HEK293 (cell line): ENCODE results near the gene PHLDB3.

Experiments used
- BCL6B ChIP-seq: fragments of 450-650 bp; formaldehyde crosslinking; IDR thresholded peaks from 2 replicates; pipeline ENCODE4 v1.5.1; 2017; ENCODE audit warnings: missing biosample characterization, missing genetic modification characterization
- GLI4 ChIP-seq: fragments of 450-650 bp; formaldehyde crosslinking; IDR thresholded peaks from 2 replicates; pipeline ENCODE4 v1.5.1; 2016; ENCODE audit warnings: missing biosample characterization, missing genetic modification characterization
- HIC1 ChIP-seq: fragments of 450-650 bp; formaldehyde crosslinking; IDR thresholded peaks from 2 replicates; pipeline ENCODE4 v1.5.1; 2016; ENCODE audit warnings: missing biosample characterization, missing genetic modification characterization
- HOXA7 ChIP-seq: sonication (generic); formaldehyde crosslinking; IDR thresholded peaks from 2 replicates; pipeline ENCODE4 v1.8.1; 2022; ENCODE audit warnings: missing genetic modification reagents, borderline replicate concordance
- HOXC10 ChIP-seq: sonication (generic); formaldehyde crosslinking; IDR thresholded peaks from 2 replicates; pipeline ENCODE4 v1.8.1; 2023; ENCODE audit warnings: mild to moderate bottlenecking, missing genetic modification reagents
- KLF16 ChIP-seq: fragments of 450-650 bp; formaldehyde crosslinking; IDR thresholded peaks from 2 replicates; pipeline ENCODE4 v1.5.1; 2017; ENCODE audit warnings: missing biosample characterization, missing genetic modification characterization
- OSR2 ChIP-seq: fragments of 450-650 bp; formaldehyde crosslinking; IDR thresholded peaks from 2 replicates; pipeline ENCODE4 v1.5.1; 2016; ENCODE audit warnings: missing biosample characterization, missing genetic modification characterization
- PRDM1 ChIP-seq: fragments of 450-650 bp; formaldehyde crosslinking; IDR thresholded peaks from 2 replicates; pipeline ENCODE4; 2016; ENCODE audit warnings: missing biosample characterization, missing genetic modification characterization
- SP3 ChIP-seq: fragments of 450-650 bp; formaldehyde crosslinking; IDR thresholded peaks from 2 replicates; pipeline ENCODE4 v1.5.1; 2016; ENCODE audit warnings: missing biosample characterization, missing genetic modification characterization
- TCF7L2 ChIP-seq: IDR thresholded peaks from 2 replicates; pipeline ENCODE4 v1.6.1; 2011; ENCODE audit warnings: low read depth, mild to moderate bottlenecking, inconsistent platforms, low read length, moderate library complexity, borderline replicate concordance
- ZFP3 ChIP-seq: fragments of 450-650 bp; formaldehyde crosslinking; IDR thresholded peaks from 2 replicates; pipeline ENCODE4 v1.5.1; 2016; ENCODE audit warnings: low read depth, missing biosample characterization, missing genetic modification characterization
- ZFP69B ChIP-seq: fragments of 450-650 bp; formaldehyde crosslinking; IDR thresholded peaks from 2 replicates; pipeline ENCODE4 v1.5.1; 2016; ENCODE audit warnings: missing biosample characterization, missing genetic modification characterization
- ZNF140 ChIP-seq: fragments of 450-650 bp; formaldehyde crosslinking; IDR thresholded peaks from 2 replicates; pipeline ENCODE4 v1.5.1; 2016; ENCODE audit warnings: missing biosample characterization, missing genetic modification characterization
- ZNF211 ChIP-seq: fragments of 450-650 bp; formaldehyde crosslinking; IDR thresholded peaks from 2 replicates; pipeline ENCODE4 v1.5.1; 2016; ENCODE audit warnings: low read depth, missing biosample characterization, missing genetic modification characterization
- ZNF248 ChIP-seq: fragments of 450-650 bp; formaldehyde crosslinking; IDR thresholded peaks from 2 replicates; pipeline ENCODE4 v1.5.1; 2017; ENCODE audit warnings: missing biosample characterization, missing genetic modification characterization
- ZNF280C ChIP-seq: fragments of 450-650 bp; formaldehyde crosslinking; IDR thresholded peaks from 2 replicates; pipeline ENCODE4 v1.5.1; 2016; ENCODE audit warnings: missing biosample characterization, missing genetic modification characterization
- ZNF280D ChIP-seq: fragments of 450-650 bp; formaldehyde crosslinking; IDR thresholded peaks from 2 replicates; pipeline ENCODE4 v1.5.1; 2016; ENCODE audit warnings: missing biosample characterization, missing genetic modification characterization
- ZNF335 ChIP-seq: fragments of 450-650 bp; formaldehyde crosslinking; conservative IDR thresholded peaks from 2 replicates; pipeline ENCODE4 v1.5.1; 2016; ENCODE audit warnings: missing biosample characterization, missing genetic modification characterization
- ZNF366 ChIP-seq: fragments of 450-650 bp; formaldehyde crosslinking; conservative IDR thresholded peaks from 2 replicates; pipeline ENCODE4 v1.5.1; 2016; ENCODE audit warnings: missing biosample characterization, missing genetic modification characterization
- ZNF398 ChIP-seq: fragments of 450-650 bp; formaldehyde crosslinking; IDR thresholded peaks from 2 replicates; pipeline ENCODE4 v1.5.1; 2017; ENCODE audit warnings: missing biosample characterization, missing genetic modification characterization
- ZNF416 ChIP-seq: fragments of 450-650 bp; formaldehyde crosslinking; IDR thresholded peaks from 2 replicates; pipeline ENCODE4 v1.5.1; 2016; ENCODE audit warnings: missing biosample characterization, missing genetic modification characterization
- ZNF521 ChIP-seq: fragments of 450-650 bp; formaldehyde crosslinking; IDR thresholded peaks from 2 replicates; pipeline ENCODE4 v1.5.1; 2017; ENCODE audit warnings: missing biosample characterization, mild to moderate bottlenecking, missing genetic modification characterization
- ZNF548 ChIP-seq: fragments of 450-650 bp; formaldehyde crosslinking; IDR thresholded peaks from 2 replicates; pipeline ENCODE4 v1.5.1; 2016; ENCODE audit warnings: missing biosample characterization, missing genetic modification characterization
- ZNF549 ChIP-seq: fragments of 450-650 bp; IDR thresholded peaks from 2 replicates; pipeline ENCODE4 v1.5.1; 2018; ENCODE audit warnings: missing biosample characterization, missing genetic modification characterization, mild to moderate bottlenecking, inconsistent platforms, moderate library complexity
- ZNF580 ChIP-seq: fragments of 450-650 bp; formaldehyde crosslinking; IDR thresholded peaks from 2 replicates; pipeline ENCODE4 v1.5.1; 2016; ENCODE audit warnings: missing biosample characterization, missing genetic modification characterization
- ZNF707 ChIP-seq: fragments of 450-650 bp; formaldehyde crosslinking; IDR thresholded peaks from 2 replicates; pipeline ENCODE4 v1.5.1; 2016; ENCODE audit warnings: missing biosample characterization, missing genetic modification characterization
- ZNF776 ChIP-seq: fragments of 450-650 bp; formaldehyde crosslinking; IDR thresholded peaks from 2 replicates; pipeline ENCODE4 v1.5.0; 2017; ENCODE audit warnings: missing biosample characterization, missing genetic modification characterization, borderline replicate concordance
- ZNF843 ChIP-seq: fragments of 450-650 bp; formaldehyde crosslinking; IDR thresholded peaks from 2 replicates; pipeline ENCODE4 v1.5.1; 2016; ENCODE audit warnings: missing biosample characterization, missing genetic modification characterization

Gene PHLDB3

GRCh38 chr19:43425567-43426392 lies 78.8 kb downstream of the PHLDB3 start (continued):
- TF ChIP-seq ZNF211 (tag by site-specific recombination): no peak
- TF ChIP-seq ZNF280C (tag by site-specific recombination): no peak
- TF ChIP-seq ZFP69B (tag by site-specific recombination): peak; percentile 11; the same call in 1 of the 2 replicates
- no peak for TF ChIP-seq ZNF549 (tag by site-specific recombination)
- TF ChIP-seq BCL6B (tag by site-specific recombination): no peak
- peak; percentile 96 for TF ChIP-seq PRDM1
- no peak for TF ChIP-seq GLI4 (tag by site-specific recombination)
- no peak for TF ChIP-seq ZNF707 (tag by site-specific recombination)
- no peak for TF ChIP-seq TCF7L2
- TF ChIP-seq ZNF548: no peak
- no peak for TF ChIP-seq OSR2 (tag by site-specific recombination)
- TF ChIP-seq ZNF416: no peak
- peak; percentile 36; the same call in 1 of the 2 replicates for TF ChIP-seq ZNF843 (tag by site-specific recombination)
- TF ChIP-seq ZNF248 (tag by site-specific recombination): no peak
- no peak for TF ChIP-seq ZNF776 (tag by site-specific recombination)
- no peak for TF ChIP-seq ZNF140 (tag by site-specific recombination)
- no peak for TF ChIP-seq ZFP3 (tag by site-specific recombination)
- no peak for TF ChIP-seq HOXC10
- 0 out of 2 replicates have a peak, but pooled peaks have one; percentile 11 for TF ChIP-seq ZNF280D
- peak; percentile 55; the same call in 1 of the 2 replicates for TF ChIP-seq ZNF580 (tag by site-specific recombination)
- no peak for TF ChIP-seq ZNF521 (tag by site-specific recombination)
- TF ChIP-seq ZNF366 (tag by site-specific recombination): peak; percentile 97
- TF ChIP-seq ZNF335: peak; percentile 24; the same call in 1 of the 2 replicates
- no peak for TF ChIP-seq HOXA7 (CRISPR knock-in tag)
- TF ChIP-seq ZNF398 (tag by site-specific recombination): 0 out of 2 replicates have a peak, but pooled peaks have one; percentile 51
- TF ChIP-seq KLF16 (tag by site-specific recombination): 0 out of 2 replicates have a peak, but pooled peaks have one; percentile 13
- no peak for TF ChIP-seq HIC1 (tag by site-specific recombination)
- TF ChIP-seq SP3 (tag by site-specific recombination): 0 out of 2 replicates have a peak, but pooled peaks have one; percentile 26
